A549 (cell line): ENCODE measurements around the gene PARP12. TPM values are rescaled to one million over a fixed set of nuclear protein-coding genes. Genes with fewer than 3 reads are reported as not detected.

Experiments
- ATAC-seq, 2 experiments: fragments of 200-7000 bp in 1 of 2; fragments of >200 bp in 1 of 2; cut with Nextera tagmentation in 1 of 2; cut with Tn5 transposase in 1 of 2; 3 replicates each; pipeline versions ENCODE4 v1.8.0 to v1.9.1; 2018 to 2020; ENCODE audit warnings: mild to moderate bottlenecking in 1 of 2, moderate library complexity in 1 of 2
- CTCF ChIA-PET: fragments of 300-600 bp; sonication (Branson Sonifier 250); formaldehyde crosslinking; extraction: SDS; loops from one replicate; lab custom pipeline; 2021; ENCODE audit warnings: antibody characterized with exemption, inconsistent platforms; lab: Yijun Ruan, JAX
- POLR2A ChIA-PET: fragments of 350-600 bp; formaldehyde crosslinking; extraction: SDS; loops from one replicate; lab custom pipeline; 2021; ENCODE audit warnings: antibody characterized with exemption, inconsistent platforms; lab: Yijun Ruan, JAX
- DNase-seq, 2 experiments: peaks; one replicate each; pipeline versions ENCODE4 v3.0.0 to v3.0.0-alpha.2; 2011 to 2016; ENCODE audit warnings: low read depth in 1 of 2, low spot score in 1 of 2
- FAIRE-seq: peaks from 2 replicates; lab custom pipeline; 2011; peaks lifted over from hg19 to GRCh38; lab: Jason Lieb, UNC
- H3K27ac ChIP-seq, 2 experiments: fragments of >200 bp; sonication (Bioruptor Twin); formaldehyde crosslinking; 3 replicates each; pipeline ENCODE4 v1.5.1; 2016 to 2017
- H3K4me1 ChIP-seq: fragments of >200 bp; sonication (Bioruptor Twin); formaldehyde crosslinking; 3 replicates; pipeline ENCODE4 v1.6.1; 2016
- H3K4me2 ChIP-seq: fragments of >200 bp; sonication (Bioruptor Twin); formaldehyde crosslinking; 3 replicates; pipeline ENCODE4 v1.6.1; 2016
- H3K4me3 ChIP-seq: fragments of >200 bp; sonication (Bioruptor Twin); formaldehyde crosslinking; 3 replicates; pipeline ENCODE4 v1.5.1; 2016
- H3K9me3 ChIP-seq: fragments of >200 bp; sonication (Bioruptor Twin); formaldehyde crosslinking; 3 replicates; pipeline ENCODE4 v1.6.1; 2016
- ATOH8 ChIP-seq: fragments of 250-450 bp; sonication (Bioruptor Pico); IDR thresholded peaks from 2 replicates; pipeline ENCODE4 v1.5.0; 2020; ENCODE audit warnings: low read depth, mild to moderate bottlenecking, moderate library complexity
- CHD4 ChIP-seq: fragments of 200-600 bp; sonication (generic); IDR thresholded peaks from 2 replicates; pipeline ENCODE4 v1.6.1; 2016; ENCODE audit warnings: antibody characterized with exemption, mild to moderate bottlenecking, borderline replicate concordance
- ELK1 ChIP-seq: fragments of 150-350 bp; IDR thresholded peaks from 2 replicates; pipeline ENCODE4 v1.6.1; 2014; ENCODE audit warnings: low read depth, mild to moderate bottlenecking, low read length
- FOSL2 ChIP-seq, 2 experiments: fragments of 450-650 bp in 1 of 2; fragments of >200 bp in 1 of 2; sonication (Bioruptor Twin) in 1 of 2; formaldehyde crosslinking; IDR thresholded peaks; 2 replicates each; pipeline versions ENCODE4 v1.5.0 to v1.6.1; 2016 to 2020; ENCODE audit warnings: mild to moderate bottlenecking in 1 of 2, moderate library complexity in 1 of 2
- FOXS1 ChIP-seq: fragments of 250-450 bp; sonication (Bioruptor Pico); IDR thresholded peaks from 2 replicates; pipeline ENCODE4 v1.5.0; 2020; ENCODE audit warnings: mild to moderate bottlenecking, moderate library complexity
- HOXB13 ChIP-seq: fragments of 250-450 bp; sonication (Bioruptor Pico); IDR thresholded peaks from 2 replicates; pipeline ENCODE4 v1.5.0; 2020; ENCODE audit warnings: low read depth, mild to moderate bottlenecking, moderate library complexity
- HOXB5 ChIP-seq: fragments of 250-450 bp; sonication (Bioruptor Pico); IDR thresholded peaks from 2 replicates; pipeline ENCODE4 v1.5.0; 2020; ENCODE audit warnings: mild to moderate bottlenecking, moderate library complexity
- JUN ChIP-seq, 2 experiments: fragments of >200 bp; sonication (Bioruptor Twin); formaldehyde crosslinking; IDR thresholded peaks; 2 replicates in 1 of 2; 3 replicates in 1 of 2; pipeline ENCODE4 v1.6.1; 2016 to 2017
- JUNB ChIP-seq: fragments of >200 bp; sonication (Bioruptor Twin); formaldehyde crosslinking; IDR thresholded peaks from 2 replicates; pipeline ENCODE4 v1.6.1; 2016
- KDM1A ChIP-seq: fragments of 200-600 bp; sonication (generic); IDR thresholded peaks from 2 replicates; pipeline ENCODE4 v1.6.1; 2016; ENCODE audit warnings: low read depth, mild to moderate bottlenecking
- MAFK ChIP-seq: fragments of 450-650 bp; IDR thresholded peaks from 2 replicates; pipeline ENCODE4 v1.6.1; 2014; ENCODE audit not compliant: partially characterized antibody
- NR3C1 ChIP-seq: fragments of >200 bp; sonication (Bioruptor Twin); formaldehyde crosslinking; IDR thresholded peaks from 3 replicates; pipeline ENCODE4 v1.6.1; 2017
- PHF8 ChIP-seq: fragments of 200-600 bp; sonication (generic); IDR thresholded peaks from 2 replicates; pipeline ENCODE4 v1.6.1; 2016; ENCODE audit warnings: low read depth, mild to moderate bottlenecking, antibody characterized with exemption, moderate library complexity, borderline replicate concordance
- POLR2A ChIP-seq: IDR thresholded peaks from 2 replicates; pipeline ENCODE4 v1.6.1; 2012; ENCODE audit warnings: mild to moderate bottlenecking, low read length
- RCOR1 ChIP-seq: fragments of 150-350 bp; IDR thresholded peaks from 2 replicates; pipeline ENCODE4 v1.6.1; 2014; ENCODE audit warnings: antibody characterized with exemption, low read length, low read depth
- REST ChIP-seq: fragments of 200-600 bp; sonication (generic); IDR thresholded peaks from 2 replicates; pipeline ENCODE4 v1.6.1; 2016; ENCODE audit warnings: antibody characterized with exemption, mild to moderate bottlenecking, moderate library complexity
- RFX5 ChIP-seq: fragments of 450-650 bp; IDR thresholded peaks from 2 replicates; pipeline ENCODE4 v1.7.1; 2014; ENCODE audit warnings: antibody characterized with exemption, mild to moderate bottlenecking, moderate library complexity
- TFCP2L1 ChIP-seq: fragments of 250-450 bp; sonication (Bioruptor Pico); IDR thresholded peaks from 2 replicates; pipeline ENCODE4 v1.5.0; 2021; ENCODE audit warnings: mild to moderate bottlenecking
- USF2 ChIP-seq: fragments of 450-650 bp; IDR thresholded peaks from 2 replicates; pipeline ENCODE4 v1.6.1; 2014; ENCODE audit warnings: antibody characterized with exemption
- ZNF302 ChIP-seq: fragments of 250-450 bp; sonication (Bioruptor Pico); IDR thresholded peaks from 2 replicates; pipeline ENCODE4 v1.9.0; 2021; ENCODE audit warnings: inconsistent platforms, mild to moderate bottlenecking, moderate library complexity
- ZSCAN20 ChIP-seq: fragments of 250-450 bp; sonication (Bioruptor Pico); IDR thresholded peaks from 2 replicates; pipeline ENCODE4 v1.8.0; 2022; ENCODE audit warnings: mild to moderate bottlenecking, moderate library complexity
- WGBS: methylation state at CpG from one replicate; pipeline ENCODE4 v1.1.6; 2017; ENCODE audit errors: missing lambda C conversion rate; 5-methylcytosine and 5-hydroxymethylcytosine counted together
- polyA plus RNA-seq, 4 experiments: library from polyadenylated mRNA; depleted of rRNA in 3 of 4; stranded (reverse); fragments of >200 nt; fragmentation: RNase III in 1 of 4; extraction: RNeasy Plus Mini Kit Qiagen cat#74134 plus additional on column Dnase treatment in 1 of 4; gene quantifications; 2 replicates in 3 of 4; 3 replicates in 1 of 4; pipeline ENCODE4 v1.2.3, GENCODE V29; 2011 to 2017
- TF ChIP-seq, protein P1 (sequence below): fragments of >200 bp; sonication (Bioruptor Twin); formaldehyde crosslinking; IDR thresholded peaks from 3 replicates; pipeline ENCODE4 v1.5.1; 2016

PARP12 gene
- polyA plus RNA-seq, 2 of the 4 experiments (the other 2 are of a cell fraction) = 10.0 to 16.0 TPM

- Histone ChIP-seq H3K4me3 (no peak overlapping the region), H3K4me2 (no peak overlapping the region), H3K4me1 (peaks cover 10% of the 10 kb centered on the region; the same call in 1 of the 3 replicates), H3K27ac (no peak overlapping the region), H3K9me3 (no peaks in the 10 kb centered on the region)
- CTCF ChIA-PET = interaction anchor here (1.3 kb wide), 1 partner anchor 42 kb away, joined by 4 read pairs; no protein-coding TSS in a partner anchor
- ATAC-seq = no peak
- POLR2A ChIA-PET = no interaction called here
- WGBS = 92% methylated on average over 3 of the region's 3 CpGs
- no peak for FAIRE-seq
- TF ChIP-seq CHD4 (no peak), PHF8 (no peak), USF2 (no peak), RCOR1 (no peak), REST (no peak), ELK1 (no peak), TFCP2L1 (CRISPR knock-in tag) (no peak), JUNB (no peak)
- DNase-seq = no peak
Measured at GRCh38 chr7:140047197-140047596, 15.6 kb downstream of the PARP12 start.

DNA sequence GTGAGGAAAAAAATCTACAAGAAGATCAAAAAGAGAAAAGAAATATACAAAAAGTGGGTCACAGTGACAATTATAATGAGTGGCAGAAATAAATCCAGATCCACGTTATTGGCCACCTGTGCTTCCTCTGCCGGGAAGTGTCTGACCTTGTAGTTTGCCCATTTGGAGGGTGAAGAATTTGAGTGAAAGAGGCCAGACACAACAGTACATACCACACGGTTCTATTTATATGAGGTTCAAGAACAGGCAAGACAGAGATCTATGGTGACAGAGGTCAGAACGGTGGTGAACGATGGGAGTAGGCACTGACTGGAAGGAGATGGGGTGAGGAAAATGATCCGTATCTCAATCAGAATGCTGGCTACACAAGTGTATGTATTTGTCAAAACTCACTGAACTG, 17.1 kb downstream of the PARP12 start:
- no peak overlapping the region for H3K4me3 ChIP-seq
- DNase-seq = no peak
- H3K9me3 ChIP-seq = no peaks in the 10 kb centered on the region
- TF ChIP-seq FOXS1 (CRISPR knock-in tag) = no peak
- no peak for TF ChIP-seq MAFK
- no peak for TF ChIP-seq ZNF302 (CRISPR knock-in tag)
- no peak for TF ChIP-seq POLR2A
- TF ChIP-seq ZSCAN20 = no peak
- TF ChIP-seq HOXB5 (CRISPR knock-in tag) = no peak
- TF ChIP-seq, protein P1, sequence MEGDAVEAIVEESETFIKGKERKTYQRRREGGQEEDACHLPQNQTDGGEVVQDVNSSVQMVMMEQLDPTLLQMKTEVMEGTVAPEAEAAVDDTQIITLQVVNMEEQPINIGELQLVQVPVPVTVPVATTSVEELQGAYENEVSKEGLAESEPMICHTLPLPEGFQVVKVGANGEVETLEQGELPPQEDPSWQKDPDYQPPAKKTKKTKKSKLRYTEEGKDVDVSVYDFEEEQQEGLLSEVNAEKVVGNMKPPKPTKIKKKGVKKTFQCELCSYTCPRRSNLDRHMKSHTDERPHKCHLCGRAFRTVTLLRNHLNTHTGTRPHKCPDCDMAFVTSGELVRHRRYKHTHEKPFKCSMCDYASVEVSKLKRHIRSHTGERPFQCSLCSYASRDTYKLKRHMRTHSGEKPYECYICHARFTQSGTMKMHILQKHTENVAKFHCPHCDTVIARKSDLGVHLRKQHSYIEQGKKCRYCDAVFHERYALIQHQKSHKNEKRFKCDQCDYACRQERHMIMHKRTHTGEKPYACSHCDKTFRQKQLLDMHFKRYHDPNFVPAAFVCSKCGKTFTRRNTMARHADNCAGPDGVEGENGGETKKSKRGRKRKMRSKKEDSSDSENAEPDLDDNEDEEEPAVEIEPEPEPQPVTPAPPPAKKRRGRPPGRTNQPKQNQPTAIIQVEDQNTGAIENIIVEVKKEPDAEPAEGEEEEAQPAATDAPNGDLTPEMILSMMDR = no peak
- TF ChIP-seq TFCP2L1 (CRISPR knock-in tag) = no peak
- 84% methylated on average over 6 of the region's 6 CpGs for WGBS
- peaks cover 10% of the 10 kb centered on the region; the same call in 1 of the 3 replicates for H3K4me1 ChIP-seq
- no peak overlapping the region for H3K27ac ChIP-seq
- FAIRE-seq = no peak
- ChIA-PET CTCF (interaction anchor here (1.0 kb wide), 1 partner anchor 281 kb away, joined by 4 read pairs; no protein-coding TSS in a partner anchor), POLR2A (no interaction called here)
- ATAC-seq = no peak
- H3K4me2 ChIP-seq = no peak overlapping the region

- no peak overlapping the region for H3K4me2 ChIP-seq
- ATAC-seq (no peak), FAIRE-seq (no peak), DNase-seq (no peak)
- H3K4me1 ChIP-seq = peaks cover 8% of the 10 kb centered on the region; the same call in 1 of the 3 replicates
- H3K9me3 ChIP-seq = no peaks in the 10 kb centered on the region
- 87% methylated on average over 6 of the region's 6 CpGs for WGBS
- ChIA-PET POLR2A (no interaction called here), CTCF (interaction anchor here (0.8 kb wide), 1 partner anchor 544 kb away, joined by 3 read pairs; no protein-coding TSS in a partner anchor)
- H3K4me3 ChIP-seq = no peak overlapping the region
- no peak overlapping the region for H3K27ac ChIP-seq
- no peak for TF ChIP-seq HOXB13
- TF ChIP-seq ATOH8 (CRISPR knock-in tag) = no peak
- TF ChIP-seq NR3C1 = no peak
- TF ChIP-seq, protein P1 = no peak
- TF ChIP-seq JUN (IDR thresholded peaks at IDR 0.05) = no peak
- TF ChIP-seq FOSL2 (IDR thresholded peaks at IDR 0.05) = no peak
- TF ChIP-seq FOSL2 (CRISPR knock-in tag; IDR thresholded peaks at IDR 0.05) = no peak
- no peak for TF ChIP-seq ZNF302 (CRISPR knock-in tag)
- no peak for TF ChIP-seq ELK1
- TF ChIP-seq RFX5 = no peak
- TF ChIP-seq KDM1A = no peak
Measured at GRCh38 chr7:140044251-140044650, 18.5 kb downstream of the PARP12 start.
